ENCODE measurements around the gene LAMA4. TPM values are rescaled to one million over a fixed set of nuclear protein-coding genes. Genes with fewer than 3 reads are reported as not detected.

The LAMA4 gene
- total RNA-seq, 1 donor from 2014 or later, result 46.4 TPM

DNA sequence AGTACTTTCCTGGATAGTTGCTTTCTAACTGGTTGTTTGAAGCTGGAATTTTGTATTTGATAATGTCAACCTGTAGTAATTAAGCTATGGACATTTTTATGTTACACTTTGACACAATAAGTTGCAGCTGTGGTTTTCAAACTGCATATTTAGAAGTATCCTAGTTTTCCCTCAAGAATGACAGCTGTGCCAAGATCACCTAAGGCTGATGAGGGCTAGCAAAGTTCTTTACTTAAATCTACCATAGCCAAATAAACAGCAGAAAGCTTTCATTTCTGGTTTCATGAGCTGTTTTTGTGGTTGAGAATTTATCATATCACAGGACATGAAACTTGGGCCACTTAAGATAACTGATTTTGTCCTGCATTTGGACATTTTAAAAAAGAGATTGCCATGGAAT, 136.3 kb downstream of the LAMA4 start:
- no peak for DNase-seq (ENCODE audit: low spot score in 2 of 2, unreplicated experiment in 2 of 2)
- no peaks in the 10 kb centered on the region for H3K27me3 Mint-ChIP-seq (ENCODE audit: low read depth)
- H3K36me3 Mint-ChIP-seq, result peaks cover 6% of the 10 kb centered on the region
- no peaks in the 10 kb centered on the region for H3K9me3 Mint-ChIP-seq
- no peak overlapping the region for H3K27ac Mint-ChIP-seq
- no peaks in the 10 kb centered on the region for H3K4me1 Mint-ChIP-seq
- H3K4me3 Mint-ChIP-seq, result no peak overlapping the region
- TF ChIP-seq, protein P1, sequence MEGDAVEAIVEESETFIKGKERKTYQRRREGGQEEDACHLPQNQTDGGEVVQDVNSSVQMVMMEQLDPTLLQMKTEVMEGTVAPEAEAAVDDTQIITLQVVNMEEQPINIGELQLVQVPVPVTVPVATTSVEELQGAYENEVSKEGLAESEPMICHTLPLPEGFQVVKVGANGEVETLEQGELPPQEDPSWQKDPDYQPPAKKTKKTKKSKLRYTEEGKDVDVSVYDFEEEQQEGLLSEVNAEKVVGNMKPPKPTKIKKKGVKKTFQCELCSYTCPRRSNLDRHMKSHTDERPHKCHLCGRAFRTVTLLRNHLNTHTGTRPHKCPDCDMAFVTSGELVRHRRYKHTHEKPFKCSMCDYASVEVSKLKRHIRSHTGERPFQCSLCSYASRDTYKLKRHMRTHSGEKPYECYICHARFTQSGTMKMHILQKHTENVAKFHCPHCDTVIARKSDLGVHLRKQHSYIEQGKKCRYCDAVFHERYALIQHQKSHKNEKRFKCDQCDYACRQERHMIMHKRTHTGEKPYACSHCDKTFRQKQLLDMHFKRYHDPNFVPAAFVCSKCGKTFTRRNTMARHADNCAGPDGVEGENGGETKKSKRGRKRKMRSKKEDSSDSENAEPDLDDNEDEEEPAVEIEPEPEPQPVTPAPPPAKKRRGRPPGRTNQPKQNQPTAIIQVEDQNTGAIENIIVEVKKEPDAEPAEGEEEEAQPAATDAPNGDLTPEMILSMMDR (IDR thresholded peaks at IDR 0.05; ENCODE audit: unreplicated experiment), result no peak

DNA sequence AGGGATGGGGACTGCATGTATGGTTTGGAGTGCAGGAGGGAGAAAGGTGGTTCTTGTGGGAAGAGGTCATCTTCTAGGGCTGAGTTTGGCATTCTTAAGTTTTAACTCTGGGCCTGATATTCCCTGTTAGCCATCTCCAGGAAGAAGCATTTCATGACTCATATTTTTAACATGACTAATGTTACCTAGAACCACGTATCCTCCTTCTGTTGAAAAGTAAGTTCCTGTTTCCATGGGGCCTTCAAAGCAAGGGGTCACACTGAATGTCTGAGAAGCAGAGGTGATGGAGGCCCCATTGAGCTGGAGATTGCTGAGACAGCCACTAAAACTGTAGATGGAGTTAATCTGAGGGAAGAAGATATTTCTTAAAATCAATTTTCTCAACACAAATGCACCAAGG, 136.8 kb downstream of the LAMA4 start:
- no peaks in the 10 kb centered on the region for H3K9me3 Mint-ChIP-seq
- no peak overlapping the region for H3K27ac Mint-ChIP-seq
- peaks cover 6% of the 10 kb centered on the region for H3K36me3 Mint-ChIP-seq
- H3K4me3 Mint-ChIP-seq, result no peak overlapping the region
- H3K4me1 Mint-ChIP-seq, result no peaks in the 10 kb centered on the region
- TF ChIP-seq, protein P1 (IDR thresholded peaks at IDR 0.05; ENCODE audit: unreplicated experiment), result no peak
- H3K27me3 Mint-ChIP-seq (ENCODE audit: low read depth), result no peaks in the 10 kb centered on the region
- no peak for DNase-seq (ENCODE audit: low spot score in 2 of 2, unreplicated experiment in 2 of 2)

DNA sequence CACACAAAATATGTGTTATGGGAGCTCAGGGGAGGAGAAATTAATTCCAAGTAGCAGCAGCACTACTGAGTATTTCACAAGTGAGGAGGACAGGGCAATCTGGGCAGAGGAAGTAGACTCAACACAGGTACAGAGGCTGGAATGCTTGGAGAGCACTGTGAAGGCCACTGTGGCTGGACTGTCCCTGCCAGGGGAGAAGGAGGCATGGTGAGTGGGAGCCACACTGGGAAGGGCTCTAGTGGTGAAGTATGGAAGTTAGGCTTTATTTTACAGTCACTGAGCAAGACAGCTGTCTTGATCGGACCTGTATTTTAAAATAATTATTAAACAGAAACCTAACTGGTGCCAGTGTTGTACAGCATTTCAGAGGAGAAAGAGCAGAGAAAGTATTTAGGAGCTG, 138.1 kb downstream of the LAMA4 start:
- no peaks in the 10 kb centered on the region for H3K9me3 Mint-ChIP-seq

DNA sequence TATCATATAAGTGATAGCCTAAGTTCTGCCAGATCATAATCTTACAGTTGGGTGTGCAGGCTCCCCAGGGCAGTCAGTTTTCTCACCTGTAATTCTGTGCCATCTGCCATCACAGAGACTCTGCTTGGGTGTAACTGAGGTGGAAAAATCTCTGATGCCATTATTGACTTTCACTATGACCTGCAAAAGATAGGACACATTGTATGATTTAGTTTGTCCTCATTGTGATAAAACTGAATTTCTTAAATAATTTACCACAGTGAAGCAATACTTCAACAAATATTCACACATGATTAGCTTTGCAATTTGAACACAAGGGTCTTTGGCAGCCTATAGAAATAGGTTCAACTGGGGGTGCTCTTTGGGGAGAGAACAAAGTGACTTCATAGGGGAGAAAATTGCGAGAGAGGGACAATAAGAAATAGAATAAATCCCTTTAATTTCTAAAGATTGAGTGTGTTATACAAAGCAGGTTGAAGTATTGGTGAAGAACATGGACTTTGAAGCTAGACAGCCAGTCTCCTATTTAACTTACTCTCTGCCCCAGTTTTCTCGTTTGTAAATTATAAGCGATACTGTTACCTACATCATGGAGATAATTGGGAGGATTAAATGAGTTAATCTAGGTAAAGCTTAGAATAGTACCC, 139.7 kb downstream of the LAMA4 start:
- no peaks in the 10 kb centered on the region for H3K9me3 Mint-ChIP-seq
- H3K4me1 Mint-ChIP-seq, result no peaks in the 10 kb centered on the region
- no peaks in the 10 kb centered on the region for H3K27me3 Mint-ChIP-seq (ENCODE audit: low read depth)
- TF ChIP-seq, protein P1 (IDR thresholded peaks at IDR 0.05; ENCODE audit: unreplicated experiment), result no peak
- no peak for DNase-seq (ENCODE audit: low spot score in 2 of 2, unreplicated experiment in 2 of 2)
- peaks cover under 1% of the 10 kb centered on the region for H3K36me3 Mint-ChIP-seq
- H3K27ac Mint-ChIP-seq, result no peak overlapping the region
- H3K4me3 Mint-ChIP-seq, result no peak overlapping the region

More for the DNA sequence above, 138.1 kb downstream of the LAMA4 start:
- Mint-ChIP-seq H3K27me3 (ENCODE audit: low read depth) (no peaks in the 10 kb centered on the region), H3K36me3 (peaks cover 6% of the 10 kb centered on the region), H3K4me1 (no peaks in the 10 kb centered on the region), H3K27ac (no peak overlapping the region), H3K4me3 (no peak overlapping the region)
- DNase-seq (ENCODE audit: low spot score in 2 of 2, unreplicated experiment in 2 of 2), result no peak
- TF ChIP-seq, protein P1 (IDR thresholded peaks at IDR 0.05; ENCODE audit: unreplicated experiment), result no peak

DNA sequence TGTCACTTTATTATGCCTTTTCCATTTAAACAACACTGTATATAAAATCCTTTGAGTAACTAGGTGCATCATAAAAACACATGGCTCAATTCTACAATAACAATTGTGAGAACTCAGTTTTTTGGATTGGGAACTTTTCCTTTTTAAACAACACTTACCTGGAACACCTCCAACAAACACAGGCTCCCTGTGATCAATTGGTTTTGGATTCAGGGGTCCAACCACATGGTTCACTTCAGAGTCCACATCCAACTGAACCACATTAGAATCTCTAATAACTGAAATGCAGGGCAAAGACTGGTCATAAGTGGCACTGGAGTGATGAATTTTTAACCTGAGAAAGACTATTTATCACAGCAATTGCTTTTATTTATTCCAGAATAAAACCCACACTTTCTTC, 140.4 kb downstream of the LAMA4 start:
- H3K4me1 Mint-ChIP-seq, result peaks cover 5% of the 10 kb centered on the region
- TF ChIP-seq, protein P1 (IDR thresholded peaks at IDR 0.05; ENCODE audit: unreplicated experiment), result no peak
- no peak for DNase-seq (ENCODE audit: low spot score in 2 of 2, unreplicated experiment in 2 of 2)
- no peaks in the 10 kb centered on the region for H3K27me3 Mint-ChIP-seq (ENCODE audit: low read depth)
- H3K36me3 Mint-ChIP-seq, result no peaks in the 10 kb centered on the region
- H3K9me3 Mint-ChIP-seq, result no peaks in the 10 kb centered on the region
- H3K27ac Mint-ChIP-seq, result no peak overlapping the region
- H3K4me3 Mint-ChIP-seq, result no peak overlapping the region

All from mesothelial cell of epicardium (in vitro differentiated cells).